Lung (tissue), 12 donors: ENCODE results near the gene CTAG2. TPM values are rescaled to one million over a fixed set of nuclear protein-coding genes. Genes with fewer than 3 reads are reported as not detected.

Experiments
- ATAC-seq: fragments of 200-7000 bp; cut with Tn5 transposase; one replicate; pipeline ENCODE4 v1.9.1; 2020; ENCODE audit warnings: moderate number of reproducible peaks; ENCODE audit not compliant: insufficient read depth, low FRiP score
- DNase-seq, 3 donors: peaks; one replicate each; pipeline ENCODE4 v3.0.0-alpha.2; 2013 to 2017
- H3K27ac ChIP-seq, 2 donors: one replicate each; pipeline ENCODE4 v1.5.1; 2013; ENCODE audit warnings: mild to moderate bottlenecking in 2 of 2, moderate library complexity in 2 of 2, control low read depth in 1 of 2, inconsistent platforms in 1 of 2, low read depth in 1 of 2, low read length in 1 of 2
- H3K27me3 ChIP-seq, 3 donors: one replicate each; pipeline ENCODE4 v1.5.1; 2013; ENCODE audit warnings: low read length in 2 of 3; ENCODE audit not compliant: control insufficient read depth in 3 of 3, insufficient read depth in 3 of 3
- H3K36me3 ChIP-seq, 4 donors: one replicate each; pipeline ENCODE4 v1.5.1; 2013; ENCODE audit warnings: low read length in 4 of 4, mild to moderate bottlenecking in 1 of 4, moderate library complexity in 1 of 4; ENCODE audit not compliant: control insufficient read depth in 4 of 4, insufficient read depth in 4 of 4
- H3K4me1 ChIP-seq, 5 donors: one replicate each; pipeline ENCODE4 v1.5.1; 2013; ENCODE audit warnings: low read length in 5 of 5, mild to moderate bottlenecking in 2 of 5, moderate library complexity in 1 of 5; ENCODE audit not compliant: control insufficient read depth in 5 of 5, insufficient read depth in 5 of 5
- H3K4me3 ChIP-seq: one replicate; pipeline ENCODE4 v1.5.1; 2013; ENCODE audit warnings: mild to moderate bottlenecking, control low read depth, moderate library complexity
- H3K9ac ChIP-seq, 2 donors: one replicate each; pipeline ENCODE4 v1.5.1; 2013; ENCODE audit warnings: low read length in 2 of 2, control low read depth in 1 of 2; ENCODE audit not compliant: insufficient read depth in 1 of 2
- H3K9me3 ChIP-seq, 4 donors: one replicate each; pipeline ENCODE4 v1.5.1; 2013; ENCODE audit warnings: low read length in 3 of 4, mild to moderate bottlenecking in 1 of 4, moderate library complexity in 1 of 4; ENCODE audit not compliant: control insufficient read depth in 4 of 4, insufficient read depth in 3 of 4
- CTCF ChIP-seq: IDR thresholded peaks from 2 replicates; pipeline ENCODE4 v1.5.1; 2012; ENCODE audit warnings: mild to moderate bottlenecking; ENCODE audit errors: control extremely low read depth, extremely low read depth
- WGBS, 2 donors: extraction: QIAGEN DNeasy Blood & Tissue Kit; methylation state at CpG; one replicate each; pipeline ENCODE4 v1.1.7; 2013; 5-methylcytosine and 5-hydroxymethylcytosine counted together
- polyA plus RNA-seq, 2 donors: library from polyadenylated mRNA; stranded (reverse); fragments of 200-250 nt; gene quantifications; one replicate each; pipeline ENCODE4 v1.2.1, GENCODE V29; 2013
- total RNA-seq, 2 donors: library from RNA; depleted of rRNA in 1 of 2; stranded (reverse); fragments of >200 nt in 1 of 2; gene quantifications; one replicate each; pipeline ENCODE4 v1.2.1, GENCODE V29; 2014 to 2021
- donor health status: control.
- donor health status: control.
- donor health status: Bipolar disorder and iron deficiency.
- donor health status: healthy.
- donor health status: DM: yes; HTN: yes; CAD: no.

Gene CTAG2
- total and polyA plus RNA-seq, 4 donors = 4.9 TPM; not detected in 3

GRCh38 chrX:154661170-154661569 is 7.8 kb upstream of the CTAG2 start:
- no peak for TF ChIP-seq CTCF

GRCh38 chrX:154660541-154660940 is 7.2 kb upstream of the CTAG2 start:
- 79 to 90% methylated on average over 6 of the region's 6 CpGs for WGBS, 2 donors
- H3K9ac ChIP-seq = no peak overlapping the region
- no peaks in the 10 kb centered on the region for H3K36me3 ChIP-seq
- H3K27ac ChIP-seq = no peak overlapping the region
- TF ChIP-seq CTCF = no peak
- H3K9me3 ChIP-seq = peaks cover 0 to 11% (median 1%) of the 10 kb centered on the region in 4 donors
- no peaks in the 10 kb centered on the region for H3K27me3 ChIP-seq
- no peaks in the 10 kb centered on the region for H3K4me1 ChIP-seq
- no peak overlapping the region for H3K4me3 ChIP-seq
- DNase-seq (no peak), ATAC-seq (no peak)

More at GRCh38 chrX:154661170-154661569, 7.8 kb upstream of the CTAG2 start:
- WGBS, 2 donors = 53 to 71% methylated on average over 4 of the region's 4 CpGs
- H3K27me3 ChIP-seq = no peaks in the 10 kb centered on the region
- H3K4me3 ChIP-seq = no peak overlapping the region
- DNase-seq (no peak), ATAC-seq (no peak)
- no peaks in the 10 kb centered on the region for H3K36me3 ChIP-seq
- H3K27ac ChIP-seq = no peak overlapping the region
- peaks cover 0 to 11% (median 1%) of the 10 kb centered on the region in 4 donors for H3K9me3 ChIP-seq
- no peak overlapping the region for H3K9ac ChIP-seq
- no peaks in the 10 kb centered on the region for H3K4me1 ChIP-seq

- no peak overlapping the region for H3K4me3 ChIP-seq
- no peaks in the 10 kb centered on the region for H3K36me3 ChIP-seq
- H3K9ac ChIP-seq = no peak overlapping the region
- no peaks in the 10 kb centered on the region for H3K4me1 ChIP-seq
- DNase-seq (no peak), ATAC-seq (no peak)
- peaks cover 0 to 11% (median 1%) of the 10 kb centered on the region in 4 donors for H3K9me3 ChIP-seq
- WGBS, 2 donors = 86 to 95% methylated on average over 11 of the region's 11 CpGs
- H3K27ac ChIP-seq = no peak overlapping the region
- H3K27me3 ChIP-seq = no peaks in the 10 kb centered on the region
- TF ChIP-seq CTCF = no peak
Measured at GRCh38 chrX:154658957-154659356, 5.6 kb upstream of the CTAG2 start.

GRCh38 chrX:154658187-154658586 is 4.8 kb upstream of the CTAG2 start:
- DNase-seq (no peak), ATAC-seq (no peak)
- no peaks in the 10 kb centered on the region for H3K36me3 ChIP-seq
- H3K27ac ChIP-seq = no peak overlapping the region
- H3K9ac ChIP-seq = no peak overlapping the region
- 91 to 97% methylated on average over 12 of the region's 12 CpGs for WGBS, 2 donors
- TF ChIP-seq CTCF = no peak
- H3K9me3 ChIP-seq = peaks cover 0 to 11% (median 1%) of the 10 kb centered on the region in 4 donors
- no peak overlapping the region for H3K4me3 ChIP-seq
- no peaks in the 10 kb centered on the region for H3K4me1 ChIP-seq
- no peaks in the 10 kb centered on the region for H3K27me3 ChIP-seq
